Mucosa of stomach (tissue), 1 donor: ENCODE data around the gene SPTBN5.

Experiments used
- H3K27me3 ChIP-seq: one replicate; pipeline ENCODE4 v1.7.0; 2013; ENCODE audit warnings: mild to moderate bottlenecking, low read length; ENCODE audit not compliant: control insufficient read depth, insufficient read depth
- H3K36me3 ChIP-seq: one replicate; pipeline ENCODE4 v1.7.0; 2013; ENCODE audit warnings: low read length; ENCODE audit not compliant: control insufficient read depth, insufficient read depth
- H3K4me1 ChIP-seq: one replicate; pipeline ENCODE4 v1.7.0; 2013; ENCODE audit warnings: mild to moderate bottlenecking, low read length; ENCODE audit not compliant: control insufficient read depth, insufficient read depth
- H3K4me3 ChIP-seq: one replicate; pipeline ENCODE4 v1.7.0; 2013; ENCODE audit warnings: low read length
- H3K9ac ChIP-seq: one replicate; pipeline ENCODE4 v1.7.0; 2013; ENCODE audit warnings: mild to moderate bottlenecking, low read length, moderate library complexity
- H3K9me3 ChIP-seq: one replicate; pipeline ENCODE4 v1.7.0; 2013; ENCODE audit warnings: mild to moderate bottlenecking, low read length, moderate library complexity; ENCODE audit not compliant: control insufficient read depth
- donor health status: Pancreatic carcinoma.

SPTBN5 gene

GRCh38 chr15:41877631-41878354, 16.1 kb downstream of the SPTBN5 start:
- Histone ChIP-seq H3K9ac (no peak overlapping the region), H3K36me3 (no peaks in the 10 kb centered on the region), H3K4me3 (no peak overlapping the region)

GRCh38 chr15:41876689-41877088, 17.2 kb downstream of the SPTBN5 start:
- H3K9ac ChIP-seq, result no peak overlapping the region
- H3K4me3 ChIP-seq, result no peak overlapping the region
- peaks cover 21% of the 10 kb centered on the region for H3K27me3 ChIP-seq
- H3K9me3 ChIP-seq, result no peaks in the 10 kb centered on the region
- H3K36me3 ChIP-seq, result no peaks in the 10 kb centered on the region
- H3K4me1 ChIP-seq, result peaks cover 3% of the 10 kb centered on the region

More at GRCh38 chr15:41877631-41878354, 16.1 kb downstream of the SPTBN5 start:
- Histone ChIP-seq H3K9me3 (no peaks in the 10 kb centered on the region), H3K4me1 (peaks cover 11% of the 10 kb centered on the region), H3K27me3 (peaks cover 28% of the 10 kb centered on the region)

GRCh38 chr15:41876007-41876406, 17.8 kb downstream of the SPTBN5 start:
- no peaks in the 10 kb centered on the region for H3K36me3 ChIP-seq
- no peak overlapping the region for H3K4me3 ChIP-seq

GRCh38 chr15:41874736-41875135, 19.1 kb downstream of the SPTBN5 start:
- H3K9me3 ChIP-seq, result no peaks in the 10 kb centered on the region
- no peak overlapping the region for H3K4me3 ChIP-seq
- H3K36me3 ChIP-seq, result no peaks in the 10 kb centered on the region
- no peak overlapping the region for H3K9ac ChIP-seq
- H3K4me1 ChIP-seq, result no peaks in the 10 kb centered on the region
- peaks cover 5% of the 10 kb centered on the region for H3K27me3 ChIP-seq

More at GRCh38 chr15:41876007-41876406, 17.8 kb downstream of the SPTBN5 start:
- H3K4me1 ChIP-seq, result no peaks in the 10 kb centered on the region
- peaks cover 14% of the 10 kb centered on the region for H3K27me3 ChIP-seq
- H3K9ac ChIP-seq, result no peak overlapping the region
- no peaks in the 10 kb centered on the region for H3K9me3 ChIP-seq

GRCh38 chr15:41873711-41874110, 20.1 kb downstream of the SPTBN5 start:
- H3K4me1 ChIP-seq, result no peaks in the 10 kb centered on the region
- H3K9me3 ChIP-seq, result no peaks in the 10 kb centered on the region
- H3K9ac ChIP-seq, result no peak overlapping the region
- H3K36me3 ChIP-seq, result no peaks in the 10 kb centered on the region
- no peaks in the 10 kb centered on the region for H3K27me3 ChIP-seq
- no peak overlapping the region for H3K4me3 ChIP-seq

- no peak overlapping the region for H3K9ac ChIP-seq
- H3K4me1 ChIP-seq, result no peaks in the 10 kb centered on the region
- no peaks in the 10 kb centered on the region for H3K36me3 ChIP-seq
- H3K9me3 ChIP-seq, result no peaks in the 10 kb centered on the region
- no peak overlapping the region for H3K4me3 ChIP-seq
- H3K27me3 ChIP-seq, result no peaks in the 10 kb centered on the region
Observed at GRCh38 chr15:41872166-41872747, 21.6 kb downstream of the SPTBN5 start.

- Histone ChIP-seq H3K9me3 (no peaks in the 10 kb centered on the region), H3K36me3 (no peaks in the 10 kb centered on the region), H3K4me1 (no peaks in the 10 kb centered on the region), H3K4me3 (no peak overlapping the region), H3K9ac (no peak overlapping the region), H3K27me3 (no peaks in the 10 kb centered on the region)
Observed at GRCh38 chr15:41871175-41871905, 22.5 kb downstream of the SPTBN5 start.

GRCh38 chr15:41870689-41871081, 23.2 kb downstream of the SPTBN5 start:
- no peaks in the 10 kb centered on the region for H3K9me3 ChIP-seq
- H3K36me3 ChIP-seq, result no peaks in the 10 kb centered on the region
- H3K4me3 ChIP-seq, result no peak overlapping the region
- H3K4me1 ChIP-seq, result no peaks in the 10 kb centered on the region
- H3K9ac ChIP-seq, result no peak overlapping the region
- H3K27me3 ChIP-seq, result no peaks in the 10 kb centered on the region

GRCh38 chr15:41869770-41870688, 23.8 kb downstream of the SPTBN5 start:
- no peaks in the 10 kb centered on the region for H3K9me3 ChIP-seq
- H3K4me1 ChIP-seq, result no peaks in the 10 kb centered on the region
- no peaks in the 10 kb centered on the region for H3K36me3 ChIP-seq
- no peaks in the 10 kb centered on the region for H3K27me3 ChIP-seq
- no peak overlapping the region for H3K9ac ChIP-seq
- no peak overlapping the region for H3K4me3 ChIP-seq

GRCh38 chr15:41868321-41868720, 25.5 kb downstream of the SPTBN5 start:
- no peak overlapping the region for H3K4me3 ChIP-seq
- H3K27me3 ChIP-seq, result no peaks in the 10 kb centered on the region
- H3K4me1 ChIP-seq, result no peaks in the 10 kb centered on the region
- no peak overlapping the region for H3K9ac ChIP-seq
- no peaks in the 10 kb centered on the region for H3K9me3 ChIP-seq
- no peaks in the 10 kb centered on the region for H3K36me3 ChIP-seq

GRCh38 chr15:41866872-41867579, 26.8 kb downstream of the SPTBN5 start:
- Histone ChIP-seq H3K4me3 (no peak overlapping the region), H3K4me1 (peaks cover 7% of the 10 kb centered on the region), H3K9ac (no peak overlapping the region)

More at GRCh38 chr15:41866872-41867579, 26.8 kb downstream of the SPTBN5 start:
- no peaks in the 10 kb centered on the region for H3K36me3 ChIP-seq
- H3K9me3 ChIP-seq, result no peaks in the 10 kb centered on the region
- H3K27me3 ChIP-seq, result no peaks in the 10 kb centered on the region
